ENCODE measurements around the gene MTRF1. TPM values are rescaled to one million over a fixed set of nuclear protein-coding genes. Genes with fewer than 3 reads are reported as not detected.

The MTRF1 gene
- total and polyA plus RNA-seq, 2 of the 8 experiments (the other 6 are each of a cell fraction or from before 2014, with no cell fraction given), result 8.0 to 19.2 TPM

DNA sequence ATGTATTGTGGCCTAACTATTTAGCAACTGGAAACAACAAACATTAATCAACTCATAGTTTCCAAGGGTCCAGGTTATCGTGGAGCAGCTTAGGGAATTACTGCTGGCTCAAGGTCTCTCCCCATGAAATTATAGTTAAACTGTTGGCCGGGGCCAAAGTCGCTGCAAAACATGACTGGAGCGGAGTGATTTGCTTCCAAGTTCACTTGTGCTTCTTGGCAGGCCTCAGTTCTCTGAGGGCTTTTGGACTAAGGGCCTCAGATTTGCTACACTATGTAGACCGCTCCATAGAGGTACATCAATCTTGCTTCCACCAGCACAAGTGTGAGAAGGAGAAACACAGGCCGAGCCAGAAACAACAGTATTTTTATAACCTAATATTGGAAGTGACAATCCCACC is 59.6 kb downstream of the MTRF1 start:
- no peak for FAIRE-seq
- Histone ChIP-seq H3K4me3 (ENCODE audit: extremely low read depth in 1 of 4, insufficient read depth in 2 of 4, low read depth in 3 of 4, low read length in 4 of 4) (no peak overlapping the region), H2BK5ac (ENCODE audit: low read depth, low read length) (no peak overlapping the region), H4K5ac (ENCODE audit: insufficient read length, low read depth, low read length) (no peak overlapping the region), H4K20me1 (replicated peaks in 1 of 2; ENCODE audit: control insufficient read depth in 1 of 2, insufficient read depth in 2 of 2, low read length in 2 of 2) (no peaks in the 10 kb centered on the region), H3K56ac (replicated peaks; ENCODE audit: insufficient read length, low read depth, low read length) (no peak overlapping the region), H2BK12ac (ENCODE audit: low read depth, low read length) (no peak overlapping the region), H3K4ac (replicated peaks; ENCODE audit: insufficient read length, low read depth, low read length) (no peak overlapping the region), H3K9ac (replicated peaks in 1 of 4; ENCODE audit: extremely low read depth in 1 of 4, low read depth in 3 of 4, low read length in 3 of 4) (no peak overlapping the region), H3K27me3 (replicated peaks in 1 of 4; ENCODE audit: control insufficient read depth in 3 of 4, extremely low read depth in 1 of 4, insufficient read depth in 3 of 4, low read length in 3 of 4) (no peaks in the 10 kb centered on the region), H3K27ac (ENCODE audit: low read depth, low read length) (no peak overlapping the region), H3K23me2 (ENCODE audit: low read depth, low read length) (no peaks in the 10 kb centered on the region; the same call in 1 of the 2 replicates), H2AFZ (ENCODE audit: low read length) (no peak overlapping the region), H3K9me3 (ENCODE audit: insufficient read depth in 2 of 2, low read depth in 1 of 2, low read length in 1 of 2) (no peaks in the 10 kb centered on the region), H3K4me1 (replicated peaks in 1 of 4; ENCODE audit: control insufficient read depth in 3 of 4, insufficient read depth in 4 of 4, low read length in 3 of 4) (no peaks in the 10 kb centered on the region), H3K23ac (ENCODE audit: insufficient read length) (no peak overlapping the region), H3K79me1 (ENCODE audit: low read depth, low read length) (no peaks in the 10 kb centered on the region), H3K4me2 (ENCODE audit: insufficient read depth in 1 of 2, low read depth in 2 of 2, low read length in 2 of 2) (no peak overlapping the region), H4K8ac (ENCODE audit: extremely low read depth, insufficient read depth, low read length) (no peak overlapping the region), H4K91ac (replicated peaks; ENCODE audit: insufficient read length, low read length) (no peak overlapping the region), H3K14ac (ENCODE audit: insufficient read length) (no peak overlapping the region), H2BK20ac (ENCODE audit: low read length) (no peak overlapping the region), H2BK15ac (ENCODE audit: low read length) (no peak overlapping the region), H3K18ac (ENCODE audit: extremely low read depth, low read length) (no peak overlapping the region), H3K36me3 (ENCODE audit: control insufficient read depth in 2 of 4, insufficient read depth in 4 of 4, low read length in 3 of 4) (no peaks in the 10 kb centered on the region), H2AK5ac (ENCODE audit: low read depth, low read length) (no peak overlapping the region), H2BK120ac (replicated peaks; ENCODE audit: low read depth, low read length) (no peak overlapping the region), H3K79me2 (ENCODE audit: control insufficient read depth in 1 of 2, insufficient read depth in 2 of 2, low read length in 2 of 2) (no peaks in the 10 kb centered on the region)
- TF ChIP-seq TAF7 (optimal IDR thresholded peaks at IDR 0.05; ENCODE audit: borderline replicate concordance, low read depth, low read length) (no peak), POLR2A (IDR thresholded peaks at IDR 0.05; ENCODE audit: control extremely low read depth in 1 of 2, low read depth in 2 of 2, low read length in 2 of 2) (no peak), RNF2 (IDR thresholded peaks at IDR 0.05; ENCODE audit: borderline replicate concordance, low read depth, low read length, missing control alignments, poor library complexity, severe bottlenecking) (no peak), CHD2 (IDR thresholded peaks at IDR 0.05; ENCODE audit: low read length) (no peak), TCF12 (IDR thresholded peaks at IDR 0.05; ENCODE audit: low read depth, low read length) (no peak), KDM1A (IDR thresholded peaks at IDR 0.05; ENCODE audit: borderline replicate concordance, low read length) (no peak), CTBP2 (IDR thresholded peaks at IDR 0.05; ENCODE audit: borderline replicate concordance, insufficient read depth, insufficient read length, low read length) (no peak), SP1 (IDR thresholded peaks at IDR 0.05; ENCODE audit: low read depth, low read length) (no peak)
- TF ChIP-seq, protein P1, sequence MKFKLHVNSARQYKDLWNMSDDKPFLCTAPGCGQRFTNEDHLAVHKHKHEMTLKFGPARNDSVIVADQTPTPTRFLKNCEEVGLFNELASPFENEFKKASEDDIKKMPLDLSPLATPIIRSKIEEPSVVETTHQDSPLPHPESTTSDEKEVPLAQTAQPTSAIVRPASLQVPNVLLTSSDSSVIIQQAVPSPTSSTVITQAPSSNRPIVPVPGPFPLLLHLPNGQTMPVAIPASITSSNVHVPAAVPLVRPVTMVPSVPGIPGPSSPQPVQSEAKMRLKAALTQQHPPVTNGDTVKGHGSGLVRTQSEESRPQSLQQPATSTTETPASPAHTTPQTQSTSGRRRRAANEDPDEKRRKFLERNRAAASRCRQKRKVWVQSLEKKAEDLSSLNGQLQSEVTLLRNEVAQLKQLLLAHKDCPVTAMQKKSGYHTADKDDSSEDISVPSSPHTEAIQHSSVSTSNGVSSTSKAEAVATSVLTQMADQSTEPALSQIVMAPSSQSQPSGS (IDR thresholded peaks at IDR 0.05; ENCODE audit: low read length), result no peak
- TF ChIP-seq, protein P2, sequence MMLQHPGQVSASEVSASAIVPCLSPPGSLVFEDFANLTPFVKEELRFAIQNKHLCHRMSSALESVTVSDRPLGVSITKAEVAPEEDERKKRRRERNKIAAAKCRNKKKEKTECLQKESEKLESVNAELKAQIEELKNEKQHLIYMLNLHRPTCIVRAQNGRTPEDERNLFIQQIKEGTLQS (IDR thresholded peaks at IDR 0.05; ENCODE audit: insufficient read depth, low read depth, low read length), result no peak
- no peak for DNase-seq (ENCODE audit: low read depth in 1 of 2, low spot score in 2 of 2)
- ChIA-PET CTCF (ENCODE audit: partially characterized antibody) (interaction anchor here (1.2 kb wide), 1 partner anchor 19 kb away, joined by 3 read pairs; no protein-coding TSS in a partner anchor), POLR2A (ENCODE audit: partially characterized antibody) (interaction anchor here (1.5 kb wide), 1 partner anchor 96 kb away, joined by 4 read pairs; no protein-coding TSS in a partner anchor)
- WGBS, 2 experiments (ENCODE audit: extremely low coverage in 1 of 2, insufficient coverage in 1 of 2, insufficient read length in 1 of 2, insufficient replicate concordance in 2 of 2, low coverage in 1 of 2, low lambda C conversion rate in 2 of 2, missing lambda C conversion rate in 1 of 2), result 94% methylated on average over 6 of the region's 6 CpGs; no CpG with 5 or more reads in 1 of the 2 experiments

All from H1 (cell line).